GM23338 (cell line): Measurements from ENCODE around the gene BRME1. TPM values are rescaled to one million over a fixed set of nuclear protein-coding genes. Genes with fewer than 3 reads are reported as not detected.

Source experiments
- ATAC-seq: fragments of 200-7000 bp; cut with Tn5 transposase; 3 replicates; pipeline ENCODE4 v1.9.1; 2020
- DNase-seq: peaks from one replicate; pipeline ENCODE4 v3.0.0-alpha.2; 2015; ENCODE audit warnings: low spot score
- H2AFZ ChIP-seq: fragments of 200-600 bp; sonication (generic); 2 replicates; pipeline ENCODE4 v1.8.0; 2016; ENCODE audit warnings: antibody characterized with exemption, mild to moderate bottlenecking, moderate library complexity
- H3F3A ChIP-seq: fragments of 200-600 bp; sonication (generic); replicated peaks from 2 replicates; pipeline ENCODE4 v1.8.0; 2017; ENCODE audit warnings: antibody characterized with exemption, mixed run types, low read depth
- H3K27ac ChIP-seq: fragments of 200-600 bp; sonication (generic); 2 replicates; pipeline ENCODE4 v1.6.1; 2016; ENCODE audit warnings: low read depth
- H3K27me3 ChIP-seq: fragments of 200-600 bp; sonication (generic); 2 replicates; pipeline ENCODE4 v1.8.0; 2016; ENCODE audit warnings: mild to moderate bottlenecking, mixed run types, moderate library complexity; ENCODE audit not compliant: insufficient read depth
- H3K36me3 ChIP-seq: fragments of 200-600 bp; sonication (generic); 2 replicates; pipeline ENCODE4 v1.8.0; 2016; ENCODE audit warnings: mild to moderate bottlenecking; ENCODE audit not compliant: insufficient read depth
- H3K4me1 ChIP-seq: fragments of 200-600 bp; sonication (generic); 2 replicates; pipeline ENCODE4 v1.8.0; 2016; ENCODE audit warnings: mild to moderate bottlenecking, moderate library complexity; ENCODE audit not compliant: insufficient read depth
- H3K4me2 ChIP-seq: fragments of 200-600 bp; sonication (generic); 2 replicates; pipeline ENCODE4 v1.7.1; 2017; ENCODE audit warnings: mixed run types
- H3K4me3 ChIP-seq: fragments of 200-600 bp; sonication (generic); 2 replicates; pipeline ENCODE4 v1.6.1; 2016; ENCODE audit warnings: mixed run types
- H3K79me2 ChIP-seq: fragments of 200-600 bp; sonication (generic); replicated peaks from 2 replicates; pipeline ENCODE4 v1.8.0; 2017; ENCODE audit warnings: mild to moderate bottlenecking; ENCODE audit not compliant: insufficient read depth
- H3K9me2 ChIP-seq: fragments of 200-600 bp; sonication (generic); 2 replicates; pipeline ENCODE4 v1.8.0; 2017; ENCODE audit not compliant: insufficient read depth
- H4K20me1 ChIP-seq: fragments of 200-600 bp; sonication (generic); replicated peaks from 2 replicates; pipeline ENCODE4 v1.8.0; 2017; ENCODE audit warnings: mild to moderate bottlenecking; ENCODE audit not compliant: insufficient read depth
- H3K27ac Mint-ChIP-seq: 2 replicates; pipeline ENCODE4 v1.8.0; 2020; ENCODE audit warnings: inconsistent platforms, mild to moderate bottlenecking, moderate library complexity, mixed read lengths
- H3K27me3 Mint-ChIP-seq: 3 replicates; pipeline ENCODE4 v1.8.0; 2022; ENCODE audit warnings: low read depth, mild to moderate bottlenecking, moderate library complexity, mixed read lengths, inconsistent platforms; ENCODE audit not compliant: insufficient read depth, poor library complexity
- H3K36me3 Mint-ChIP-seq: 3 replicates; pipeline ENCODE4 v1.8.0; 2021; ENCODE audit warnings: low read depth, mild to moderate bottlenecking, inconsistent platforms, moderate library complexity, mixed read lengths
- H3K4me1 Mint-ChIP-seq: 3 replicates; pipeline ENCODE4 v1.8.0; 2020; ENCODE audit warnings: mild to moderate bottlenecking, inconsistent platforms, mixed read lengths
- H3K4me3 Mint-ChIP-seq: 3 replicates; pipeline ENCODE4 v1.8.0; 2021; ENCODE audit warnings: moderate library complexity, mild to moderate bottlenecking, inconsistent platforms, mixed read lengths
- H3K9me3 Mint-ChIP-seq: 3 replicates; pipeline ENCODE4 v1.8.0; 2020; ENCODE audit warnings: moderate library complexity, mild to moderate bottlenecking, inconsistent platforms, mixed read lengths
- CTCF ChIP-seq, 2 experiments: fragments of 200-600 bp in 1 of 2; sonication (generic) in 1 of 2; conservative IDR thresholded peaks; 2 replicates each; pipeline versions ENCODE4 v1.5.1 to v1.6.1; 2016 to 2017; ENCODE audit warnings: antibody characterized with exemption in 2 of 2, low read depth in 2 of 2, mild to moderate bottlenecking in 2 of 2, moderate library complexity in 1 of 2
- ETS1 ChIP-seq: IDR thresholded peaks from 2 replicates; pipeline ENCODE4 v1.6.1; 2016; ENCODE audit warnings: antibody characterized with exemption
- EZH2phosphoT487 ChIP-seq: fragments of 200-600 bp; sonication (generic); IDR thresholded peaks from one replicate; pipeline ENCODE4 v1.8.1; 2018; ENCODE audit warnings: antibody characterized with exemption; ENCODE audit not compliant: unreplicated experiment
- JUNB ChIP-seq: IDR thresholded peaks from one replicate; pipeline ENCODE4 v1.6.1; 2016; ENCODE audit warnings: antibody characterized with exemption; ENCODE audit not compliant: unreplicated experiment
- NANOG ChIP-seq: IDR thresholded peaks from 2 replicates; pipeline ENCODE4 v1.6.1; 2016; ENCODE audit warnings: antibody characterized with exemption, borderline replicate concordance
- REST ChIP-seq: IDR thresholded peaks from one replicate; pipeline ENCODE4 v1.6.1; 2018; ENCODE audit warnings: antibody characterized with exemption; ENCODE audit not compliant: unreplicated experiment
- STAT1 ChIP-seq: IDR thresholded peaks from one replicate; pipeline ENCODE4 v1.6.1; 2016; ENCODE audit warnings: antibody characterized with exemption; ENCODE audit not compliant: unreplicated experiment
- ZNF114 ChIP-seq: fragments of 250-450 bp; sonication (Bioruptor Pico); IDR thresholded peaks from 2 replicates; pipeline ENCODE4 v1.5.0; 2020; ENCODE audit warnings: mild to moderate bottlenecking, moderate library complexity
- ZNF331 ChIP-seq: fragments of 250-450 bp; sonication (Bioruptor Pico); IDR thresholded peaks from 2 replicates; pipeline ENCODE4 v1.5.0; 2020; ENCODE audit warnings: low read depth, mild to moderate bottlenecking, moderate library complexity
- polyA plus RNA-seq: library from polyadenylated mRNA; unstranded; fragments of >200 nt; fragmentation: Nextera tagmentation; extraction: Ambion mirVana; gene quantifications from 2 replicates; pipeline ENCODE4 v1.2.1, GENCODE V29; 2016
- total RNA-seq: library from RNA; depleted of rRNA; stranded (reverse); fragments of >200 nt; shearing (Covaris generic); gene quantifications from 2 replicates; pipeline ENCODE4 v1.2.3, GENCODE V29; 2014

BRME1 gene
- total and polyA plus RNA-seq, 2 experiments from 2014 or later: 3.9 to 4.0 TPM

GRCh38 chr19:13926715-13927114 is 20.8 kb upstream of the BRME1 start (continued):
- no peak for TF ChIP-seq ETS1
- no peak for TF ChIP-seq NANOG
- no peak for TF ChIP-seq ZNF114 (CRISPR knock-in tag)
- no peak for TF ChIP-seq STAT1
- no peak for TF ChIP-seq ZNF331

GRCh38 chr19:13926010-13926409 is 20.1 kb upstream of the BRME1 start:
- Histone ChIP-seq H2AFZ (no peak overlapping the region), H3K4me3 (no peak overlapping the region), H3F3A (no peaks in the 10 kb centered on the region), H3K27me3 (no peaks in the 10 kb centered on the region), H3K27ac (no peak overlapping the region), H3K36me3 (peaks cover 12% of the 10 kb centered on the region; the same call in 1 of the 2 replicates), H3K4me2 (no peak overlapping the region), H3K4me1 (no peaks in the 10 kb centered on the region), H3K9me2 (no peaks in the 10 kb centered on the region), H4K20me1 (peaks cover 4% of the 10 kb centered on the region), H3K79me2 (no peaks in the 10 kb centered on the region)
- no peak overlapping the region for H3K4me3 Mint-ChIP-seq
- no peaks in the 10 kb centered on the region; the same call in 2 of the 3 replicates for H3K4me1 Mint-ChIP-seq
- peaks cover 53% of the 10 kb centered on the region for H3K36me3 Mint-ChIP-seq
- TF ChIP-seq NANOG (no peak), JUNB (no peak)
- DNase-seq (no peak), ATAC-seq (no peak)
- peaks cover 5% of the 10 kb centered on the region for H3K27me3 Mint-ChIP-seq
- H3K27ac Mint-ChIP-seq: no peak overlapping the region
- peaks cover 3% of the 10 kb centered on the region; the same call in 2 of the 3 replicates for H3K9me3 Mint-ChIP-seq

- Histone ChIP-seq H3F3A (no peaks in the 10 kb centered on the region), H4K20me1 (peaks cover 4% of the 10 kb centered on the region), H2AFZ (no peak overlapping the region), H3K79me2 (no peaks in the 10 kb centered on the region), H3K27ac (no peak overlapping the region), H3K4me2 (no peak overlapping the region), H3K36me3 (peaks cover 12% of the 10 kb centered on the region; the same call in 1 of the 2 replicates), H3K27me3 (no peaks in the 10 kb centered on the region), H3K4me1 (no peaks in the 10 kb centered on the region), H3K9me2 (no peaks in the 10 kb centered on the region), H3K4me3 (no peak overlapping the region)
- Mint-ChIP-seq H3K4me1 (no peaks in the 10 kb centered on the region), H3K9me3 (peaks cover 9% of the 10 kb centered on the region; the same call in 2 of the 3 replicates), H3K4me3 (no peak overlapping the region), H3K36me3 (peaks cover 71% of the 10 kb centered on the region), H3K27me3 (peaks cover 5% of the 10 kb centered on the region), H3K27ac (no peak overlapping the region)
- no peak for ATAC-seq
- no peak for DNase-seq
- no peak for TF ChIP-seq NANOG
- TF ChIP-seq ZNF114 (CRISPR knock-in tag): no peak
- no peak for TF ChIP-seq JUNB
- TF ChIP-seq EZH2phosphoT487: no peak
- TF ChIP-seq REST: no peak
- no peak for TF ChIP-seq CTCF (conservative IDR thresholded peaks at IDR 0.05; ENCODE audit: low read depth in 2 of 2)
- TF ChIP-seq ETS1: no peak
Observed at GRCh38 chr19:13923194-13923987, 17.5 kb upstream of the BRME1 start.
